Limb (tissue), 2 donors: ENCODE results near the gene FKBP6.
A peak's percentile ranks its signal among the peaks of the same experiment; 100 is the strongest.
"Not testable (repeated sequence)": the region's sequence is repeated elsewhere in the genome, so short reads cannot be mapped to it uniquely, and the experiment has no call there.

Experiments used
- DNase-seq, 2 donors: peaks; one replicate each; pipeline ENCODE4 v3.0.0-alpha.2; 2016; ENCODE audit errors: extremely low spot score in 2 of 2

Gene FKBP6

DNA sequence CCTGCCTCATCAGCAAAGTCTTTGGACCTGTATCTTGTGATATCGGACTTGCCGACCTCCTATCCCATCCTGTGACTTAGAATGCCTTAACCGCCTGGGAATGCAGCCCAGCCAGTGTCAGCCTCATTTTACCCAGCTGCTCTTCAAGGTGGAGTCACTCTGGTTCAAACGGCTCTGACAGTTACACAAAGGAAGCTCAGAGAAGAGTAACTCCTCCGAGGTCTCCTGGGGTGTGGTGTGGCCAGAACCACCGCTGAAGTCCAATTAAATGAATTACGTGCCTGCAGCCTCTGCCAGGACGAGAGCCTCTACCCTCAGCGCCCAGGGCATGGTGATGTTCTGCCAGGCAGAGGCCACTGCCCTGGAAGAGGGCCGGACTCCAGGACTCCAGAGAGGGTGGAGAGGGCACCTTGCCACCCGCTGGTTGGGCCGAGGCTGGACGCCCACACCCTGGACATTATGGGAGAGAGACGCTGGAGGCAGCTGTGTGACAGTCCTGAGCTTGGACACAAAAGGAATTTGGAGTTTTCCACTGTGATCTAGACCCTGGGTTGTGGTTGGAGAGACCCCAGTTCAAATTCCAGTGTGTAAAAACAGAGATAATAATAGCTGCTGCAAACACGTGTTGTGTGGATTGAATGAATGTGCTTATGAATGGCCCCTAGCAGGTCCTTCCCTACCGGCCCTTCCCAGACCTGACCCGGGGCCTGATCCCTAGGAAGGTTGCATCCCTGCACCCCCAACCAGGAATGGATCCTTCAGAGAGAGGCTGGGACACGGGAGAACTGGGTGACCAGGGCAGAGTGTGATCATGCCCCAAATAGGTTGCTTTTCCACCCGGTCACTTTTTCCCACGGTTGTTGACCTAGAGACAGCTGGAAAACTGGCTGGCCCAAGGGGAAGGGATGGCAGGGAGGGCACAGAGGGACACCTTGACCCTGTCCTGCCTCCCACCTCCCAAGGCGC is 67.9 kb downstream of the FKBP6 start:
- DNase-seq, result no peak

DNA sequence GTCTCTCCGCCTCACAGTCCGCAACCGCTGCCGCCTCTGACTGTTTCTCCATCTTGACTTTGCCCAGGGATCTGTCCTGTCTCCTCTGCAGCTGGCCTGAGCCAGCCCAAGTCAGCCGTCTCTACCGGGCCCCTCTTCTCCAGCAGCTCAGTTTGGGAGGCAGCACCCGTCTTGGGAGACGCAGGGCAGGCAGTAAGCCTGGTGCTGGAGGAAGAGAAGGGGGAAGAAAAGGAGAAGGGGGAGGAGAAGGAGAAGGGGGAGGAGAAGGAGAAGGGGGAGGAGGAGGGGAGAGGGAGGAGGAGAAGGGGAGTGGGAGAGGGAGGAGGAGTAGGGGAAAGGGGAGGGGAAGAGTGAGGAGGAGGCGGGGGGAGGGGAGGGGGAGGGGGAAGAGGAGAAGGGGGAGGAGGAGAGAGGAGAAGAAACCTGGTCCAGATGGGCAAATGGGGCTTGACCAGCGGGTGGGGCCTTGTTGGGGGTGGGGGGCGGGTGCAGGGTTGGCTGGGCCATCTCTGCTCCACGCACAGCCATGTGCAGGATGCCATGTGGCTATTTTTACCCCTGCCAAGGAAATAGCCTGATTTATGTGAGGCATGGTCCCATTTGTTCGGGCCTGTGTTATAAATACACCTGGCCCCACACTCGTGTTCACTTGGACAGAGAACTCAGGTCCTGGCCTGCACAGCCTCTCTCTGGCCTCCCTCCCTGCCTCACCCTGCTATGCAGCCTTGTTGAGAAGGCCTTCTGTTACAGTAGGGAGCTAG is 69.7 kb downstream of the FKBP6 start:
- DNase-seq, result peak; percentile 61 to 82

DNA sequence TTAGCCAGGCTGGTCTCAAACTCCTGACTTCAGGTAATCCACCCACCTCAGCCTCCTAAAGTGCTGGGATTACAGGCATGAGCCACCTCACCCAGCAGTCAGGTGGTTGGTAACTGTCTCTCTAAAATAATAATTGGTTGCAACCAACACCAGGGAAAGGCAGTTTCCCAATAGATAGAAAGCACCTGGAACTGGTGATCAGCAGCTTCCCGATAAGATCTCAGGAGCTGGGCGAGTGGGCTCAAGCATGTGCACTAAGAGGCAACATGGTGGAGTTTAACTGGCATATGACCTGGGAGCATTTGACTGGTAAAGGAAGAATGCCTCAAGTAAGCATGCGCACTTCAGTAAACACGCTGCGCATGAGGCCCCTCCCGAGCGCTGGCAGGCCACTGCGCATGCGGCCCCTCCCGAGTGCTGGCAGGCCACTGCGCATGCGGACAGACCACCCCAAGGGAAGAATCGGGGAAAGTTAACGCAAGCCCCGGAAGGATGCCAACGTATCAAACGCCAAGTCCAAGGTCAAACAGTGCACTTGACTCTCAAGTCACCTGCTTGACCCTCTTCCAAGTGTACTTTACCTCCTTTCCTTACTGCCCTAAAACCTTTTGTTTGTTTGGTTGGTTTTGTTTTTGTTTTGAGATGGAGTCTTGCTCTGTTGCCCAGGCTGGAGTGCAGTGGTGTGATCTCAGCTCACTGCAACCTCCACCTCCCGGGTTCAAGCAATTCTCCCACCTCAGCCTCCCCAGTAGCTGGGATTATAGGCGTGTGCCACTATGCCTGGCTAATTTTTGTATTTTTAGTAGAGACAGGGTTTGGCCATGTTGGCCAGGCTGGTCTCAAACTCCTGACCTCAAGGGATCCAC is 71.5 kb downstream of the FKBP6 start:
- DNase-seq, result peak; percentile 60 to 89

DNA sequence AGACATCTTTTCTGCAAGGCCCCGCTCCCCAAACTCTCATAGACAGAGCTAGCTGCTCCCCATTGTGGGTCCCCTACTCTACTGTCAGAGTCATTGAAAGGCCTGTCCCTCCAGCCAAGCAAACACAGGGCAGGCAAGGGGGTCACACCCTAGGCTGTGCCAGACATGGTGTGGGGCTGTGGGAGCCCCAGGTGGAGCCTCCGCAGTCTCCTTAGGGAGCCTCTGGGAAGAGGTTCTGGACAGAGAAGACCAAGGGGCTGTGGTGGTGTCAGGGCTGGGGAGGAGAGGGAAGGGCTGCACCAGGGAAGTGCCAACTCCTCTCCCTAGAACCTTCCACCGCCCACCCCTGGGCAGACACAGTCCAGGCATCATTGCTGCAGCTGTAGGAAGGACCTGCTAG is 76.9 kb downstream of the FKBP6 start:
- not testable (repeated sequence) for DNase-seq
